ENCODE data around the gene HAUS2.

The HAUS2 gene

DNA sequence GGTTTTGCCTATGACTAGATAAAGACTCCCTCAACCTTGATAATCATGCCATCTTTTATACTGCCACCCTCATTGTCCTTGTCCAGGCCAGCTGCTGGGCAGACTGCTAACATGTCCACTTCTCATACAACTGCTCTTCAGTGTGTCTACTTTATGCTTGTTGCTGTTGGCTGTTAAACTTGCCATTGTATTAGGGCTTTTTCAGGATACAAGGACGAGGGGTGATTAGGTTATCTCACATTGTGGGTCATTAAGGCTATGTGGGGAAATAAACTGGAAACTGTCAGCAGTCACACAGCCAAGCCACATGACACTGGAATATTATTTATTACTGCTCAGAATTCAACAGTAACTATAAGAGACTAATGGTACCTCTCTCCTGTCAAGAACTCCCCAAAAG lies 62.9 kb downstream of the HAUS2 start:
- no peak for DNase-seq

DNA sequence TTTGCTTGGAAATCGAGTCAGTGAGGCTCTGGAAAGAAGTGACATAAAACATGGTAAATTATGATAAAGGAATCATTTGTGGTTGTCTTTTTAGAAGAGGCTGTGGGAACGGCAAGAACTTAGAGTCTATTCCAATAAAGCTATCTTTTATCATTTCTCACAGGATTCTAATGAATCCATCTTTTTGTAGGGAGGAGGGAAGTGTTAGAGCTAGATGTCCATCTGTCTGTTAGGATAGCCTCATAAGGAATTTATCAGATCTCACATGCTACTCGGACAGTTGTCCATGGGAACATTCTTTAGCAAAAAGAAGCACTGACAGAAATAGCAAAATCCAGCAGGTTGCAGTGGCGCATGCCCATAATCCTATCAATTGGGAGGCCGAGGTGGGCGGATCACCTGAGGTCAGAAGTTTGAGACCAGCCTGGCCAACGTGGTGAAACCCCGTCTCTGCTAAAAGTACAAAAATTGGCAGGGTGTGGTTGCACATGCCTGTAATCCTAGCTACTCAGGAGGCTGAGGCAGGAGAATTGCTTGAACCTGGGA lies 63.8 kb downstream of the HAUS2 start:
- no peak for DNase-seq

DNA sequence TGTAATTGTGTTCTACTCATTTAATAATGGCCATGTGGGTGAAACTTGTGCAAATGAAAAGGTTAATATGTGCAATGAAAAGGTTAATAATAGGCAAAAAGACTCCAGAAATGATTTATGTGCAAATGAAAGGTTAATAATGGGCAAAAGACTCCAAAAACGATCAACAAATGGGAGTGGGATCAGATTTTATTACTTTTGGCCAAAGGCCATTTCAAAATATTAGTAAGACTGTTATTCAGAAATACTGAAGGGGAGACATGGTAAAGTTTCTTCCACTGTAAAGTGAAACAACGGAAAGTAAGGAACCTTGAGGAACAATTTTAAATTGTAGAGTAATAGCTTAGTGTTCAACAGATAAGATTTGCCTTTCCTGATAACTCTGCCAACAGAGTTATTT lies 67.5 kb downstream of the HAUS2 start:
- DNase-seq, result no peak
